K562 (cell line): Measurements from ENCODE around the gene PRTN3. TPM values are rescaled to one million over a fixed set of nuclear protein-coding genes. Genes with fewer than 3 reads are reported as not detected.

Source experiments
- ARNT ChIP-seq, 2 experiments: fragments of 450-650 bp; IDR thresholded peaks; 2 replicates each; pipeline ENCODE4 v1.6.1; 2016; ENCODE audit warnings: mild to moderate bottlenecking in 1 of 2
- CBX5 ChIP-seq: IDR thresholded peaks from 2 replicates; pipeline ENCODE4 v1.6.1; 2014; ENCODE audit warnings: low read depth, borderline replicate concordance
- CHD2 ChIP-seq: IDR thresholded peaks from 2 replicates; pipeline ENCODE4 v1.6.1; 2011; ENCODE audit warnings: low read depth, low read length
- CREBBP ChIP-seq: IDR thresholded peaks from one replicate; pipeline ENCODE4 v1.6.1; 2012; ENCODE audit warnings: low read depth, mild to moderate bottlenecking, control low read depth, inconsistent platforms, low read length
- HDGF ChIP-seq: fragments of 450-650 bp; IDR thresholded peaks from 2 replicates; pipeline ENCODE4 v1.6.1; 2016
- HOXB6 ChIP-seq: fragments of 250-450 bp; sonication (Bioruptor Pico); IDR thresholded peaks from 2 replicates; pipeline ENCODE4 v1.5.1; 2022; ENCODE audit warnings: mild to moderate bottlenecking, borderline replicate concordance
- MAZ ChIP-seq, 2 experiments: fragments of 450-650 bp in 1 of 2; sonication (generic) in 1 of 2; formaldehyde crosslinking; IDR thresholded peaks in 1 of 2; conservative IDR thresholded peaks in 1 of 2; 2 replicates each; pipeline versions ENCODE4 v1.4.0 to v1.5.0; 2020; ENCODE audit warnings: mild to moderate bottlenecking in 1 of 2, missing genetic modification reagents in 1 of 2
- MTA1 ChIP-seq: fragments of 450-650 bp; IDR thresholded peaks from 2 replicates; pipeline ENCODE4 v1.6.1; 2017; ENCODE audit warnings: borderline replicate concordance
- MTA3 ChIP-seq: fragments of 450-650 bp; formaldehyde crosslinking; IDR thresholded peaks from 2 replicates; pipeline ENCODE4 v1.6.1; 2017; ENCODE audit warnings: mild to moderate bottlenecking, borderline replicate concordance
- MYBL2 ChIP-seq, 2 experiments: fragments of 450-650 bp in 1 of 2; sonication (generic) in 1 of 2; formaldehyde crosslinking in 1 of 2; IDR thresholded peaks; 2 replicates each; pipeline versions ENCODE4 v1.6.1 to v1.8.1; 2017 to 2022; ENCODE audit warnings: borderline replicate concordance in 1 of 2, inconsistent platforms in 1 of 2, low read depth in 1 of 2, mild to moderate bottlenecking in 1 of 2, missing genetic modification reagents in 1 of 2, moderate library complexity in 1 of 2
- NCOA1 ChIP-seq: fragments of 450-650 bp; IDR thresholded peaks from 2 replicates; pipeline ENCODE4 v1.6.1; 2016; ENCODE audit warnings: low read depth
- NELFE ChIP-seq: IDR thresholded peaks from 2 replicates; pipeline ENCODE4 v1.6.1; 2011; ENCODE audit warnings: mild to moderate bottlenecking; ENCODE audit not compliant: insufficient read depth, insufficient read length
- NFXL1 ChIP-seq: fragments of 450-650 bp; formaldehyde crosslinking; IDR thresholded peaks from 2 replicates; pipeline ENCODE4 v1.4.0; 2021; ENCODE audit warnings: mild to moderate bottlenecking
- POLR3A ChIP-seq: IDR thresholded peaks from 2 replicates; pipeline ENCODE4 v1.6.1; 2011; ENCODE audit warnings: borderline replicate concordance, mild to moderate bottlenecking, moderate library complexity; ENCODE audit not compliant: insufficient read length, insufficient read depth; ENCODE audit errors: extremely low read depth
- RFX7 ChIP-seq: fragments of 250-450 bp; sonication (Bioruptor Pico); IDR thresholded peaks from 2 replicates; pipeline ENCODE4 v1.5.1; 2021; ENCODE audit warnings: mild to moderate bottlenecking
- SOX6 ChIP-seq: fragments of 450-650 bp; IDR thresholded peaks from 2 replicates; pipeline ENCODE4 v1.6.1; 2014; ENCODE audit warnings: mild to moderate bottlenecking
- TEAD4 ChIP-seq, 2 experiments: sonication (generic) in 1 of 2; formaldehyde crosslinking in 1 of 2; IDR thresholded peaks; 2 replicates each; pipeline versions ENCODE4 v1.6.1 to v1.8.0; 2012 to 2022; ENCODE audit warnings: borderline replicate concordance in 1 of 2, inconsistent platforms in 1 of 2, low read length in 1 of 2, mild to moderate bottlenecking in 1 of 2, missing genetic modification reagents in 1 of 2
- ZNF124 ChIP-seq: sonication (generic); formaldehyde crosslinking; IDR thresholded peaks from 2 replicates; pipeline ENCODE4 v1.8.1; 2022; ENCODE audit warnings: missing genetic modification reagents
- ZNF197 ChIP-seq: fragments of 200-800 bp; sonication (Bioruptor generic); IDR thresholded peaks from 2 replicates; pipeline ENCODE4 v1.6.1; 2016; ENCODE audit warnings: low read depth, missing genetic modification characterization, missing compliant biosample characterization
- ZNF224 ChIP-seq: sonication (generic); formaldehyde crosslinking; IDR thresholded peaks from 2 replicates; pipeline ENCODE4 v1.8.0; 2022; ENCODE audit warnings: mild to moderate bottlenecking, missing genetic modification reagents
- polyA plus RNA-seq, 8 experiments: library from polyadenylated mRNA; depleted of rRNA in 4 of 8; stranded (reverse) in 5 of 8; unstranded in 3 of 8; fragments of >200 nt; fragmentation: Nextera tagmentation in 2 of 8; fragmentation: Illumina TruSeq in 1 of 8; extraction: Ambion mirVana in 2 of 8; extraction: Trizol in 1 of 8; gene quantifications; 2 replicates each; pipeline versions ENCODE4 v1.2.1 to v1.2.3, GENCODE V29; 2011 to 2014; ENCODE audit warnings: inconsistent platforms in 1 of 8, missing spikeins in 1 of 8
- total RNA-seq, 7 experiments: library from RNA; depleted of rRNA in 6 of 7; stranded (reverse); fragments of >200 nt in 6 of 7; fragmentation: Illumina TruSeq in 2 of 7; extraction: Trizol in 2 of 7; gene quantifications; 2 replicates each; pipeline versions ENCODE4 v1.2.1 to v1.2.3, GENCODE V29; 2011 to 2021; ENCODE audit warnings: low replicate concordance in 1 of 7
- TF ChIP-seq, protein P1 (sequence below): fragments of 450-650 bp; formaldehyde crosslinking; IDR thresholded peaks from 2 replicates; pipeline ENCODE4 v1.4.0; 2020; ENCODE audit warnings: mild to moderate bottlenecking, moderate library complexity
- TF ChIP-seq, protein P2 (sequence below): sonication (generic); formaldehyde crosslinking; IDR thresholded peaks from 2 replicates; pipeline ENCODE4 v1.8.1; 2023; ENCODE audit warnings: mild to moderate bottlenecking, missing genetic modification reagents
- TF ChIP-seq, protein P3 (sequence below): sonication (generic); formaldehyde crosslinking; IDR thresholded peaks from 2 replicates; pipeline ENCODE4 v1.8.0; 2022; ENCODE audit warnings: mild to moderate bottlenecking, missing genetic modification reagents, borderline replicate concordance

Gene PRTN3
- total and polyA plus RNA-seq, 9 of the 15 experiments (the other 6 are each of a cell fraction or from before 2014, with no cell fraction given), result 0.14 to 0.86 (median 0.43) TPM; not detected in 3

DNA sequence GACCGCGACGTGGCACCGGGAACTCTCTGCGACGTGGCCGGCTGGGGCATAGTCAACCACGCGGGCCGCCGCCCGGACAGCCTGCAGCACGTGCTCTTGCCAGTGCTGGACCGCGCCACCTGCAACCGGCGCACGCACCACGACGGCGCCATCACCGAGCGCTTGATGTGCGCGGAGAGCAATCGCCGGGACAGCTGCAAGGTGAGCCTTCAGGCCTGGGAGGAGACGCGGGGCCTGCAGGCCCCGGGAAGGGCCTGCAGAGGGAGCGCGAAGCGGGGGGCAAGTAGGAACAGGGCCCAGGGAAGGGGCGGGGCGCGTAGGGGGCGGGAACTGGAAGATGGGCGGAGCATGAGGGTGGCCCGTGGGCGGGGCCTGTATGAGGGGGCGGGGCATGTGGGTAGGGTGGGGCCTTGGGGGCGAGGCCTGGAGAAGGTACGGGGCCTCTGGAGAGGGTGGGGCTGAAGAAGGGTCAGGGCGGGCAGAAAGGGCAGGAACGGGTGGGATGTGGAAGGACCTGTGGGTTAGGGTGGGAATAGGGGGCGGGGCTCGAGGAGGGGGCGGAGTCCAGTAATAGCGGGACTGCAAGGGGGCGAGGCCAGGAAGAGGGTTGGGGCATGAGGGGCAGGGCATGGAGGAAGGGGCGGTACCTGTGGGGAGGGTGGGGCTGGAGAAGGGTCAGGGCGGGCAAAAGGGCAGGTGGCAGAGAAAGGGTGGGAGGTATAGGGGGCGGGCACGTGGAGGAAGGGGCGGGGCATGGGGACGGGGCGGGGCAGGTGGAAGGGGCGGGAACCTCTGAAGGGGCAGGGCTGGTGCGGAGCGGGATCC, 21.2 kb downstream of the PRTN3 start (continued):
- no peak for TF ChIP-seq ARNT (IDR thresholded peaks at IDR 0.05)
- no peak for TF ChIP-seq HDGF
- TF ChIP-seq CBX5, result no peak
- TF ChIP-seq TEAD4 (IDR thresholded peaks at IDR 0.05; ENCODE audit: low read length), result 0 out of 2 replicates have a peak, but pooled peaks have one; percentile 12
- no peak for TF ChIP-seq TEAD4 (CRISPR knock-in tag; IDR thresholded peaks at IDR 0.05; ENCODE audit: borderline replicate concordance)
- peak; percentile 74 for TF ChIP-seq MTA3
- TF ChIP-seq CHD2, result no peak
- no peak; the same call in 1 of the 2 replicates for TF ChIP-seq SOX6
- TF ChIP-seq POLR3A, result no peak
- TF ChIP-seq, protein P1, sequence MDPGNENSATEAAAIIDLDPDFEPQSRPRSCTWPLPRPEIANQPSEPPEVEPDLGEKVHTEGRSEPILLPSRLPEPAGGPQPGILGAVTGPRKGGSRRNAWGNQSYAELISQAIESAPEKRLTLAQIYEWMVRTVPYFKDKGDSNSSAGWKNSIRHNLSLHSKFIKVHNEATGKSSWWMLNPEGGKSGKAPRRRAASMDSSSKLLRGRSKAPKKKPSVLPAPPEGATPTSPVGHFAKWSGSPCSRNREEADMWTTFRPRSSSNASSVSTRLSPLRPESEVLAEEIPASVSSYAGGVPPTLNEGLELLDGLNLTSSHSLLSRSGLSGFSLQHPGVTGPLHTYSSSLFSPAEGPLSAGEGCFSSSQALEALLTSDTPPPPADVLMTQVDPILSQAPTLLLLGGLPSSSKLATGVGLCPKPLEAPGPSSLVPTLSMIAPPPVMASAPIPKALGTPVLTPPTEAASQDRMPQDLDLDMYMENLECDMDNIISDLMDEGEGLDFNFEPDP (CRISPR knock-in tag), result no peak
- no peak for TF ChIP-seq CREBBP
- TF ChIP-seq NCOA1, result no peak
- TF ChIP-seq MTA1, result no peak
- TF ChIP-seq ZNF224 (CRISPR knock-in tag), result no peak
- TF ChIP-seq NELFE, result no peak
- TF ChIP-seq, protein P2, sequence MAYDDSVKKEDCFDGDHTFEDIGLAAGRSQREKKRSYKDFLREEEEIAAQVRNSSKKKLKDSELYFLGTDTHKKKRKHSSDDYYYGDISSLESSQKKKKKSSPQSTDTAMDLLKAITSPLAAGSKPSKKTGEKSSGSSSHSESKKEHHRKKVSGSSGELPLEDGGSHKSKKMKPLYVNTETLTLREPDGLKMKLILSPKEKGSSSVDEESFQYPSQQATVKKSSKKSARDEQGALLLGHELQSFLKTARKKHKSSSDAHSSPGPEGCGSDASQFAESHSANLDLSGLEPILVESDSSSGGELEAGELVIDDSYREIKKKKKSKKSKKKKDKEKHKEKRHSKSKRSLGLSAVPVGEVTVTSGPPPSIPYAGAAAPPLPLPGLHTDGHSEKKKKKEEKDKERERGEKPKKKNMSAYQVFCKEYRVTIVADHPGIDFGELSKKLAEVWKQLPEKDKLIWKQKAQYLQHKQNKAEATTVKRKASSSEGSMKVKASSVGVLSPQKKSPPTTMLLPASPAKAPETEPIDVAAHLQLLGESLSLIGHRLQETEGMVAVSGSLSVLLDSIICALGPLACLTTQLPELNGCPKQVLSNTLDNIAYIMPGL (CRISPR knock-in tag), result no peak
- peak; percentile 62 to 68 for TF ChIP-seq MAZ (CRISPR knock-in tag; conservative IDR thresholded peaks at IDR 0.05 in 1 of 2, IDR thresholded peaks at IDR 0.05 in 1 of 2)
- TF ChIP-seq HOXB6 (CRISPR knock-in tag), result no peak
- peak; percentile 55; the same call in 1 of the 2 replicates for TF ChIP-seq ZNF124 (CRISPR knock-in tag)
- no peak for TF ChIP-seq MYBL2 (IDR thresholded peaks at IDR 0.05; ENCODE audit: low read depth)
- TF ChIP-seq MYBL2 (CRISPR knock-in tag; IDR thresholded peaks at IDR 0.05; ENCODE audit: borderline replicate concordance), result no peak; the same call in 1 of the 2 replicates
- TF ChIP-seq, protein P3, sequence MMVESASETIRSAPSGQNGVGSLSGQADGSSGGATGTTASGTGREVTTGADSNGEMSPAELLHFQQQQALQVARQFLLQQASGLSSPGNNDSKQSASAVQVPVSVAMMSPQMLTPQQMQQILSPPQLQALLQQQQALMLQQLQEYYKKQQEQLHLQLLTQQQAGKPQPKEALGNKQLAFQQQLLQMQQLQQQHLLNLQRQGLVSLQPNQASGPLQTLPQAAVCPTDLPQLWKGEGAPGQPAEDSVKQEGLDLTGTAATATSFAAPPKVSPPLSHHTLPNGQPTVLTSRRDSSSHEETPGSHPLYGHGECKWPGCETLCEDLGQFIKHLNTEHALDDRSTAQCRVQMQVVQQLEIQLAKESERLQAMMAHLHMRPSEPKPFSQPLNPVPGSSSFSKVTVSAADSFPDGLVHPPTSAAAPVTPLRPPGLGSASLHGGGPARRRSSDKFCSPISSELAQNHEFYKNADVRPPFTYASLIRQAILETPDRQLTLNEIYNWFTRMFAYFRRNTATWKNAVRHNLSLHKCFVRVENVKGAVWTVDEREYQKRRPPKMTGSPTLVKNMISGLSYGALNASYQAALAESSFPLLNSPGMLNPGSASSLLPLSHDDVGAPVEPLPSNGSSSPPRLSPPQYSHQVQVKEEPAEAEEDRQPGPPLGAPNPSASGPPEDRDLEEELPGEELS, result peak; percentile 80; the same call in 1 of the 2 replicates
- TF ChIP-seq RFX7, result no peak
- TF ChIP-seq NFXL1 (CRISPR knock-in tag), result no peak
- TF ChIP-seq ZNF197 (CRISPR knock-in tag), result no peak
